HG02938 (cell line): ENCODE results near the gene NSUN2.
"Not testable (repeated sequence)": the region's sequence is repeated elsewhere in the genome, so short reads cannot be mapped to it uniquely, and the experiment has no call there.

Source experiments
- ATAC-seq: cut with Tn5 transposase; IDR thresholded peaks from one replicate; pipeline ENCODE4 v1.9.1; 2021; ENCODE audit warnings: mild to moderate bottlenecking, moderate library complexity; ENCODE audit not compliant: unreplicated experiment

Gene NSUN2

DNA sequence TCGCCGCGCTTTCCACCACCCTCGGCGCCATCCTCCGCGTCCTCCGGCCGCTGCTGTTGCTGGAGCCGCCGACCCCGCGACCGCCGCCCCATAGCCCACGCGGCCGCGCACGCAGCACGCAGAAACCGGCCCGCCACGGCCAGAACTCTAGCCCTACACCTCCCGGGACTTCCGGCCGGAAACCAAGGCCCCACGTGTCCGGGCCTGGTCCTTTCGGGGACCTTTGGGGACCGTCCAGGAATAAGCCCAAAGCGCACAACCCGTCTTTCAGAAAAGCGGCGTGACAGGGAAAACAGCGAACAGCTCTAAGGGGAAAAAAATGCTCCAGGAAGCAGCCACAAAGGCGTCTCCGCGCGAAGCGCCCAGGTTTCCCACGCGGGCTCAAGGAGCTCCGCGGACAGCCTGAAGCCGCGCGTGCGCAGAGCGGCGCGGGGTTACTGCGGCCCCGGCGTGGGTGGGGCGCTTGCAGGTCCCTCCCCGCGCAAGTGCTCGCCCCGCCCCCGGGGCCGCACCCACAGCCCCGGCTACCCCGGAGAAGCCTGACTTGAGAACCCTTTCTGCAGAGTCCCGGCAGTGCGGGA is at the start of gene NSUN2, which contains the start of gene SRD5A1:
Gene NSUN2, minus strand, starts transcription at position 157 of the 581 bp plus-strand sequence. Its CDS starts 65 bp downstream, at position 92.
Gene SRD5A1, plus strand, starts transcription at position 553 of the 581 bp plus-strand sequence. CDS start 137 bp downstream, outside the sequence.
- peak; percentile 84 for ATAC-seq

- ATAC-seq = no peak
Observed at GRCh38 chr5:6682239-6682638, 49.4 kb upstream of the NSUN2 start.

GRCh38 chr5:6681682-6682081 is 48.8 kb upstream of the NSUN2 start:
- ATAC-seq = no peak

- ATAC-seq = no peak
Observed at GRCh38 chr5:6680922-6681321, 48.1 kb upstream of the NSUN2 start.

DNA sequence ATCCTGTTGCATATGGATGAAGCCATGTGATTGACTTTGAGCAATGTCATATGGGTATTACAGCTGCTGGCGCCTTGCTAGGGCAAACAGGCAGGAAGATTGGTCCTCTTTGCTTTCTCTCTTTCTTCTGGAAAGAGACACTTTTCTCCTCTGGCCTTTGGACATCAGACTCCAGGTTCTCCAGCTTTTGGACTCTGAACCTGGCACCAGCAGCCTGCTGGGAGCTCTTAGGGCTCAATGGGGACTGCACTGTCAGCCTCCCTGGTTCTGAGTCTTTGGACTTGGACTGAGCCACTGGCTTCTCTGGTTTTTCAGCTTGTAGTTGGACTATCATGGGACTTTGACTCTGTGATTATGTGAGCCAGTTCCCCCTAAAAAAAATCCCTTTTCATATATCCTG is 45.5 kb upstream of the NSUN2 start:
- ATAC-seq = no peak

- no peak for ATAC-seq
Observed at GRCh38 chr5:6676702-6677101, 43.9 kb upstream of the NSUN2 start.

GRCh38 chr5:6675784-6676491 is 43.1 kb upstream of the NSUN2 start:
- no peak for ATAC-seq

- no peak for ATAC-seq
Observed at GRCh38 chr5:6674886-6675285, 42.0 kb upstream of the NSUN2 start.

DNA sequence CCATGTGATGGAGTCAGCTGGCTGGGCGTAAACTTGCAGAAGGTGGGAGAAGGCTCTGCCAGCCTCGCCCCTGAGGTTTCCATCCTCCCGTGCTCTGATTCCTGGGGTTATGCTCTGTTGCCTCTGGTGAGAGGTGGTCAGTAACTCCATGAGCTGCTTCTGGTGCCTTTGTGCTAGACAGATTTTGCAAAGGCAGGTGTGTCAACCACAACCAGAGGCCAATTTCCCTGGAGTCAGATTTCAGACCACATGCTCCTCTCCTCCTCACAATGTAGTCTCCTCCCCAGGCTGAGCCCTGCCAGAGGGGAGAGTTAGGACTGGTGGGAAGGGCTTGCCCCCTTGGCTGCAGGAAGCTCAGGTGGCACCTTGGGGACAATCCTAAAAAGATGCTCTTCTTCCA is 41.6 kb upstream of the NSUN2 start:
- ATAC-seq = no peak

GRCh38 chr5:6673963-6674362 is 41.1 kb upstream of the NSUN2 start:
- ATAC-seq = no peak

DNA sequence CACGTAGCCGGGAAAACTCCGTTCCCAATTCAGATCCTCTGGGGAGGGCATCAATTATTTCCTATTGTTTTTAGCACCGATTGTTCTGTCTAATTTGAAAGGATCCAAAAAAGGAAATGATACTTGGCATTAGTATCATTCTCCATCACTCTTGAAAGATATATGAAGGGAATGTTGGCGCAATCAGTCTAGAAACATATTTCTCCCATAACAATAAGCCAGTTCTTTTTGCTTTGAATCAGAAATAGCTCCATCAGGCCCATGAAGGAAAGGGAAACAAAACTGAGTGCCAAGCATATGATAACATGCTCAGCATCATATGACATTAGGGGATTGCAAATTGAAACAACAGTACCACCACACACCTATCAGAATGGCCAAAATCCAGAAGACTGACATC is 40.2 kb upstream of the NSUN2 start:
- no peak for ATAC-seq

GRCh38 chr5:6668717-6669116 is 35.9 kb upstream of the NSUN2 start:
- not testable (repeated sequence) for ATAC-seq

- no peak for ATAC-seq
Observed at GRCh38 chr5:6667648-6668047, 34.8 kb upstream of the NSUN2 start.

DNA sequence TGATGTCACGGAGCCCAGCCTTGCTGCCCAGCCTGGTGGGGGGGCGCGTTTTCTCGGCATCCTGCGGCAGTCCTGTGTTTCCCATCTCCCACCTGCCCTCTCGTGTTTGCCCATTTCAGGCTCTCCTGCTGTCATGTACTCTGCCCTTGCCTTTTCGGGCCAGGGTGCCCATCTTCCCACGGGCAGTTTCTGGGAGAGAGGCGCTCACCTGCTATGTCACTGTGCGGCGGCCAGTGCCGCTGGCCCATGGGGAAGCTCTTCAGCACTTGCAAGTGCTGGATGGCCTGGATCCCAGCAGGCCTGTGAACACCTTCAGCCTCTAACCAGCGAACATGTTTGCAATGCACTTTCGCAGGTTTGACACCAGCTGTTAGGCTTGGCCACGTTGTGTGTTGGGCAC is 33.9 kb upstream of the NSUN2 start:
- no peak for ATAC-seq

DNA sequence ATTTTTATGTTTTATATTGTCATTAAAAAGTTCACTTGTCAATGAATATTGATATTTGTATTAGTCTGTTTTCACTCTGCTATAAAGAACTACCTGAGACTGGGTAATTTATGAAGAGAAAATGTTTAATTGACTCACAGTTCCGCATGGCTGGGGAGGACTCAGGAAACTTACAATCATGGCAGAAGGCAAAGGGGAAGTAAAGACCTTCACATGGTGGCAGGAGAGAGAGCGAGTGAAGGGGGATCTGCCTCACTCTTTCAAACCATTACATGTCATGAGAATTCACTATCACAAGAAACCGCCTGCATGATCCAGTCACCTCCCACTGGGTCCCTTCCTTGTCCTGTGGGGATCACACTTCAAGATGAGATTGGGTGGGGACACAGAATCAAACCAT is 27.8 kb upstream of the NSUN2 start:
- peak; percentile 40 for ATAC-seq

GRCh38 chr5:6659941-6660684 is 27.3 kb upstream of the NSUN2 start:
- ATAC-seq = peak; percentile 82

- ATAC-seq = no peak
Observed at GRCh38 chr5:6656680-6657079, 23.8 kb upstream of the NSUN2 start.

DNA sequence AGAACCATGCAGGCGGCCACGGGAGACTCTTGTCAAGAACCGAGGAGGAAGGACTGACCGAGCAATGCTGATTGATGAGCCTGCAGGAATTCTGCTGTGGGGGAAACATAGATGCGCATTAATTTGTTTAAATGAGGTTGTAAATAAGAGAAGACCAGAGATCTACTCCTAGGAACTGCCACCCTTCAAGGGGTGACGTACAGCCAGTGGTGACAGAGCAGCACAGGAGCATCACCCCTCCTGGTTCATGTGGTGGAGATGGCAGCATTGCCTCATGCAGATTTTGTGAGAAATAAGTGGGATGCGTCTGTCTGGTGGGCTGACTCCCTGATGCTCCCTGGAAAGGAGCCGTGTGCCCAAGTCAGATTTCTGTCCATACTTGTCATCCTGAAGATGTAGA is 22.6 kb upstream of the NSUN2 start:
- no peak for ATAC-seq

- ATAC-seq = peak; percentile 89
Observed at GRCh38 chr5:6652025-6652424, 19.2 kb upstream of the NSUN2 start.

GRCh38 chr5:6649681-6650080 is 16.8 kb upstream of the NSUN2 start:
- no peak for ATAC-seq

GRCh38 chr5:6649186-6649585 is 16.3 kb upstream of the NSUN2 start:
- no peak for ATAC-seq
